ENCODE measurements around the gene SOX21.
A peak's percentile ranks its signal among the peaks of the same experiment; 100 is the strongest.

The SOX21 gene

GRCh38 chr13:94674609-94675348 is 37.6 kb downstream of the SOX21 start:
- peak; percentile 75 for DNase-seq

GRCh38 chr13:94673851-94674250 is 38.5 kb downstream of the SOX21 start:
- no peak for DNase-seq

- no peak for DNase-seq
These were observed 39.9 kb downstream of the SOX21 start for GRCh38 chr13:94672400-94672799.

- no peak for DNase-seq
These were observed 45.2 kb downstream of the SOX21 start for GRCh38 chr13:94667190-94667589.

- DNase-seq = no peak
These were observed 46.3 kb downstream of the SOX21 start for GRCh38 chr13:94666065-94666464.

- DNase-seq = no peak
These were observed 47.5 kb downstream of the SOX21 start for GRCh38 chr13:94664889-94665288.

GRCh38 chr13:94662274-94662945 is 49.9 kb downstream of the SOX21 start:
- DNase-seq = no peak

GRCh38 chr13:94661406-94661805 is 50.9 kb downstream of the SOX21 start:
- DNase-seq = no peak

GRCh38 chr13:94660695-94661326 is 51.5 kb downstream of the SOX21 start:
- DNase-seq = no peak
